Endometrial microvascular endothelial cells (primary cell): Measurements from ENCODE around the gene PDE4B. TPM values are rescaled to one million over a fixed set of nuclear protein-coding genes. Genes with fewer than 3 reads are reported as not detected.

ENCODE experiments used
- in situ Hi-C: cut with HindIII; loops from 2 replicates; pipeline ENCODE4 v1.10.0; 2017; ENCODE audit warnings: low sequenced_read_pairs, low pct_unique_long_range_greater_than_20kb; ENCODE audit errors: inconsistent ontology term
- total RNA-seq: library from RNA; depleted of rRNA; stranded (reverse); fragments of >200 nt; gene quantifications from one replicate; pipeline ENCODE4 v1.2.3, GENCODE V29; 2015; ENCODE audit errors: inconsistent ontology term

Gene PDE4B
- total RNA-seq, 1 donor from 2014 or later, result 21.9 TPM

- in situ Hi-C loops, result no loop called here
These were observed 572.1 kb downstream of the PDE4B start for GRCh38 chr1:66364578-66365391.

GRCh38 chr1:66365635-66366034 lies 572.9 kb downstream of the PDE4B start:
- in situ Hi-C loops, result no loop called here

GRCh38 chr1:66366634-66367033 lies 573.9 kb downstream of the PDE4B start:
- in situ Hi-C loops, result no loop called here

DNA sequence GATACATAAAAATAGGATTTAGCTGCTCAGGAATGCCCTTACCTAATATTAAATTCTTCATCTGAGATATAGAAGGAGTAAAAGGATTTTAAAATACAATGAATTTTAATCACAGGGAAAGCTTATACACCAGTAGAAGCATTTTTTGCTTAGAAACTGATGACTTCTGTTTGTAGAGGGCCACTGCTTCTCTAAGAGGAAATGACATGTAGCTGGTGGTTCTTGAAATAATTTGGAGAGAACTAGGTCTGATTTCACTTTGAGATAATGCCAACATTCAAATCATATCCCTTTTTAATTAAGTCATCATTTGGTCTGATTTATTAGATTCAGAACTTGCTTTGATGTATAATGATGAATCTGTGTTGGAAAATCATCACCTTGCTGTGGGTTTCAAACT lies 574.7 kb downstream of the PDE4B start:
- in situ Hi-C loops, result no loop called here

DNA sequence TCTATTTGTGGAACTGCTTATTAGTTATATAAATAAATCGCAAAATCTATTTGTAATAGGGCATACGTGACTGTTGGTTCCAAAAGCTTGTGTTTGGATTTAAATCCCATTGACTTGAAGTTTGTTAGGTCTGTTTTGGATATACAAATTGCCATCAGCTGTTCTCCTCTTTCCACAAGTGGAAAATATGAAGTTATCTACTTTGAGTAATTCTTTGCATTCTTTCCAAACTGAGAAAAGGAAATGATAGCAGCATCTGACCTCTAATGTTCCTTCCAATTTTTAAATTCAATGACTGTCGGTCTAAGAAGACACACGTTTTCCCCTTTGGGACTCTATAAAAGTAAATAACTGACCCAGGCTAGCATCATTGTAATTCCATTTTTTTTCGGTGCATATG lies 575.6 kb downstream of the PDE4B start:
- in situ Hi-C loops, result no loop called here

GRCh38 chr1:66370462-66370971 lies 577.8 kb downstream of the PDE4B start:
- in situ Hi-C loops, result no loop called here

DNA sequence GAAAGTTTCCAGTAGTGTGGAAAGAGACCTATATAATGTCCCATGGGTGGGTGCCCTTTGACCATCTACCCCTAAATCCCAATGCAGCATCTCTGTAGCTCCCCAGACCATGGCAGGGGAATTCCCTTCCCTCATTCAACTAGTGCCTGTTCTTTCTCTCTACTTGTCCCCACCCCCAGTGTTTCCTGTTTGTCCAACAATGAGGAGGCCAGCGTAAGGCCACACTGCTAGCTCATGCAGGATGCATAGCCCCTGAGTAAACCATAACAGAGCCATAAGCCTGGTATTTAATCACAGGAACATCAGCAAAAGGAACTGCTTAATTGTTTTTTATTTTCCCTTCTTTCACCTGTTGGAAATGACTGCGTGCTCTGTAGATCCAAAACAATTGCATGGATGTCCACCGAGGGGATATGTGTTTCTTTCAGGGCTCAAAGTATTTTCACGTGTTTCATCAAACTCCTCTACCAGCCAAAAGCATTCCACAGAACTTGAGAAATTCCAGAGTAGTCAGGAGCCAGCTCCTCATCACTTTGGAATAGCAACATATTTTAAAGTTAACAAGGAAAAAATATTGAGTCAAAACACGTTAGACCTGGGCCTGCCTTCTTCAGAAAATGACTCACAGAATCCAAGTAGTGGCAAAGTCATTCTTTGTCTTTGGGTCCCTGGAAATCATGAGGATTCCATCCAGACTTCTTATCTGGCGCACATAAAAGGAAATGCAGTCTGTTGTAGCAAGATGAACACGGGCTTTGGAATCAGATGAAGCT lies 578.7 kb downstream of the PDE4B start:
- in situ Hi-C loops, result no loop called here

DNA sequence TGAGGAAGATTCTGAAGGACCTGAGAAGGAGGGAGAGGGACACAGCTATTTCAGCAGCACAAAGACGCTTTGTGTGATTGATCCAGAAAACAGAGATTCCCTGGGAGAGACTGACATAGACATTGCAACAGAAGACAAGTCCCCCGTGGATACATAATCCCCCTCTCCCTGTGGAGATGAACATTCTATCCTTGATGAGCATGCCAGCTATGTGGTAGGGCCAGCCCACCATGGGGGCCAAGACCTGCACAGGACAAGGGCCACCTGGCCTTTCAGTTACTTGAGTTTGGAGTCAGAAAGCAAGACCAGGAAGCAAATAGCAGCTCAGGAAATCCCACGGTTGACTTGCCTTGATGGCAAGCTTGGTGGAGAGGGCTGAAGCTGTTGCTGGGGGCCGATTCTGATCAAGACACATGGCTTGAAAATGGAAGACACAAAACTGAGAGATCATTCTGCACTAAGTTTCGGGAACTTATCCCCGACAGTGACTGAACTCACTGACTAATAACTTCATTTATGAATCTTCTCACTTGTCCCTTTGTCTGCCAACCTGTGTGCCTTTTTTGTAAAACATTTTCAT lies 579.9 kb downstream of the PDE4B start:
- in situ Hi-C loops, result no loop called here

DNA sequence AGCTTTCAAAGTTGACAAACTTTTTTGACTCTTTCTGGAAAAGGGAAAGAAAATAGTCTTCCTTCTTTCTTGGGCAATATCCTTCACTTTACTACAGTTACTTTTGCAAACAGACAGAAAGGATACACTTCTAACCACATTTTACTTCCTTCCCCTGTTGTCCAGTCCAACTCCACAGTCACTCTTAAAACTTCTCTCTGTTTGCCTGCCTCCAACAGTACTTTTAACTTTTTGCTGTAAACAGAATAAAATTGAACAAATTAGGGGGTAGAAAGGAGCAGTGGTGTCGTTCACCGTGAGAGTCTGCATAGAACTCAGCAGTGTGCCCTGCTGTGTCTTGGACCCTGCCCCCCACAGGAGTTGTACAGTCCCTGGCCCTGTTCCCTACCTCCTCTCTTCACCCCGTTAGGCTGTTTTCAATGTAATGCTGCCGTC lies 580.5 kb downstream of the PDE4B start:
- in situ Hi-C loops, result no loop called here

DNA sequence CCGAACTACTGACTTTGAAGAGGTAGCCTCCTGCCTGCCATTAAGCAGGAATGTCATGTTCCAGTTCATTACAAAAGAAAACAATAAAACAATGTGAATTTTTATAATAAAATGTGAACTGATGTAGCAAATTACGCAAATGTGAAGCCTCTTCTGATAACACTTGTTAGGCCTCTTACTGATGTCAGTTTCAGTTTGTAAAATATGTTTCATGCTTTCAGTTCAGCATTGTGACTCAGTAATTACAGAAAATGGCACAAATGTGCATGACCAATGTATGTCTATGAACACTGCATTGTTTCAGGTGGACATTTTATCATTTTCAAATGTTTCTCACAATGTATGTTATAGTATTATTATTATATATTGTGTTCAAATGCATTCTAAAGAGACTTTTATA lies 581.5 kb downstream of the PDE4B start:
- in situ Hi-C loops, result no loop called here

DNA sequence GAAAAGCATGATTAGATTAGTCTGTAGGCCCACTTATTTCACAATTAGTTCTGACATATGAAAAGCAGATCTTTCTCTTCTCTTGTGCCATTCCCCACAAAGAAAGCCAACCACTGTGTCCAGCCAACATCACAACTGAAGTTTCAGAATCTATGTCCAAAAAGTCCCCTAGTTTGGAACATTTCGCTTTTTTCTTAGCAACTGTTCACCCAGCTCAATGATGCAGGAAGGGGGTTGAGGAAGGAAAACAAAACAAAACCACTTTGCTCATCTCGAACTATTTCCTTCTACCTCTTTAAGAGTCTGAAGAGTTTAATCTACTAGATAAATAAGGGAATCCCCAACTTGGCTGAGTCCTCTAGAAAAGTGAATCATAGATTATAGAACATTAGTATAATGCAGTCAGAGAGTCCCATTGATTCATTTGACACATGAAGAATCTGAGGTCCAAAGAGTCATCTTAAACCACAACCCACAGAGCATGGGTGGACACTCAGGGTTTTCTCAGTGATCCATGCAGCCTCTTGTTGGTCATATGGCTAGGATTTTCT lies 581.9 kb downstream of the PDE4B start:
- in situ Hi-C loops, result no loop called here

DNA sequence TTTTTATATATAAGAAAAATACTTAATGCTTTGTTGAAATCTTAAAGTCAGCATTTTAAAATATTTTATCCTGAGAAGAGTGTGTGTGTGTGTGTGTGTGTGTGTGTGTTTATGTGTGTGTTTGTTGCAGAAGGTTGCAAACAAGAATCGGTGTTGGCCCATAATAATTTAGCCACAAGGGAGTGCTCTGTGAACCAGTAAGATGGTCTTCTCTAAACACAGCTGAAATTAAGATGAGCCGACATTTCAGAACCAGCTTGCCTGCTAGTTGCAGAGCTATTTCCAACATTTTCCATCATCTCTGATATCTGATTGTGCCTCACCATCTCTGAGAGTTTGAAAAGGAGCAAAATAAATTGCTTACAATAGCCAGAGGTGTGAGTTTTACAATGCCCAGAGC lies 582.4 kb downstream of the PDE4B start:
- in situ Hi-C loops, result no loop called here

DNA sequence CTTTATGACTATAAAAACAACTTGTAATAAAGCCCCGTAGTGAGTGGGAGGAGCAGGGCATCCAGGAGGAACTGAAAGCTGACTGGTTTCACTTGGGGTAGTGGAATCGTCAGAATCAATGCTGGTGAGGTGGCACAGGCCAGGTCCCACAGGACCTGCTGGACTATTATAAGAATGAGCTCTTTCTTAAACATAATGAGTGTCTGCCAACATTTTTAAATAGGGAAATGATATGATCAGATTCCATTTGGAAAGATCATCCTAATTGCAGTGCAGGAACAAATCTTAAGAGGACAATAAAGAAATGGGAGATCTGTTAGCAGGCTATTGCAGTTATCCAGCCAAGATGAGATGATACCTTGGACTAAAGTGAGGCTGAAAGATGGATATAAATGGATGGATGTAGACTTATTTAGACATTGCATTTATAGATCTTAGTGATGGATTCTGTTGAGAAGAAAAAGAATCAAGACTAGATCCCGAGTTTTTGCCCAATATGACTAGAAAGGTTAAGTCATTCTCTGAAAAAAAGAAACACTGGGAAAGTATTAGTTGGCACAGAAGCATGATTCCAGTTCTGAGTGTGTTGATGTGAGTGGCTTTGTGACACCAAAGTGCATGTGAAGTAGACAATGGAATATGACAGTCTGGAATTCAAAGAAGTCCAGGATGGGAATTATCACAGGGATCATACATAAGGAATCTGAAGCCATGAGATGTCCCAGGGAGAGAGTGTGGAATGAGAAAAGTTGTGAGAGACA lies 587.9 kb downstream of the PDE4B start:
- in situ Hi-C loops, result no loop called here

GRCh38 chr1:66381621-66382275 lies 589.1 kb downstream of the PDE4B start:
- in situ Hi-C loops, result no loop called here

DNA sequence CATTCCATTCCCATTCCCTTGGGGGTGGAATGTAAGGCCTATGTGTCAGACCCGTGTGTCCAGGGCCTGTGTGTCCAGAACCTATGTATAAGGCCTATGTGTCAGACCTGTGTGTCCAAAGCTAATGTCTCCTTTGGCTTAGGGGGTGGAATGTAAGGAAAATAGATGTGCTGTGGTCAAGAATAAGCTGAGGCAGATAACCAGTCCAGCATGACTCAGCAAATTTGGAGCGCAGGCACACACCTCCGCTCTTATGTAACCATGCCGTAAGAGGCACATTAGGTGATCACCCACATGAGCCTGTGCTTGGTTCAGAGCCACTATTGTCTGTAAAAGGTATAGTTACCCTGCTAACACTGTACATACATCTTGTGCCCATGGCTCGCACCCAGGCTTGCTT lies 590.5 kb downstream of the PDE4B start:
- in situ Hi-C loops, result no loop called here

DNA sequence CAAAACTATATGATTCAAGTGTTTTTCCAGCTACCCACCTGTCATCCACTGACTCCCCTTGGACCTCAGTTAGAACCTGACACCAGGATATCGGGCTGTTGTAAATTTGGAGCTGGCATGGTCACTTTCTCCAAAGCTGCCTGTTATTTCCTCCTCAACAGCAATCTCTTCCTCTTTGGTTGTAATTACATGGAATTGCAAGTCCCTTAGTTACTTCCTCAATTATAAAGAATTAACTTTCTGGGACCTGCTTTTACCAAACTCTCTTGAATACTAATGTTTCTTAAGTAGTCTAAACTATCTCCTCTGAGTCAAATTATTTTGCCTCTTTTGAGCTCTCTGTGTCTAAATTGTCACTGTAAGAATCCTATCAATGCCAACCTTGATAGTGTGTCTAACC lies 590.9 kb downstream of the PDE4B start:
- in situ Hi-C loops, result no loop called here

- in situ Hi-C loops, result no loop called here
These were observed 591.7 kb downstream of the PDE4B start for GRCh38 chr1:66384258-66384921.

DNA sequence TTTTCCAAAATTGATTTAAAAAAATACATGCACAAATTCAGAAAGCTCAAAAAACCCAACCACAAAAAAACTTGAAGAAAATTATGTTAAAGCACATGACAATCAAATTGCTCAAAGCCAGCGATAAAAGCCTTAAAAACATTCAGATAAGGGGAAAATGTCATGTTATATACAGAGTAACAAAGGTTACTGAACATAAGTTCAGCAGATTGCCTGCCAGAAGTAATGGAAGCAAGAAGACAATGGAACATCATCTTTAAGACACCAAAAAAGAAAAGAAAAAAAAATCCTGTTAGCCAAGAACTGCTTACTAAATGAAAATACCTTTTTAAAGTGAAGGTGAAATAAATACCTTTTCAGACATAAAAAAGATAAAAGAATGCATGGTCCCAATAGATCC lies 594.0 kb downstream of the PDE4B start:
- in situ Hi-C loops, result no loop called here
